WI38 (cell line): Measurements from ENCODE around the gene MARK1.

Experiments used
- H3K4me3 ChIP-seq: 2 replicates; pipeline ENCODE4 v1.5.1; 2011; ENCODE audit warnings: low read depth, mild to moderate bottlenecking, control low read depth, low read length
- CTCF ChIP-seq: IDR thresholded peaks from 2 replicates; pipeline ENCODE4 v1.5.1; 2012; ENCODE audit warnings: low read depth, mild to moderate bottlenecking, control low read depth, low read length

MARK1 gene

DNA sequence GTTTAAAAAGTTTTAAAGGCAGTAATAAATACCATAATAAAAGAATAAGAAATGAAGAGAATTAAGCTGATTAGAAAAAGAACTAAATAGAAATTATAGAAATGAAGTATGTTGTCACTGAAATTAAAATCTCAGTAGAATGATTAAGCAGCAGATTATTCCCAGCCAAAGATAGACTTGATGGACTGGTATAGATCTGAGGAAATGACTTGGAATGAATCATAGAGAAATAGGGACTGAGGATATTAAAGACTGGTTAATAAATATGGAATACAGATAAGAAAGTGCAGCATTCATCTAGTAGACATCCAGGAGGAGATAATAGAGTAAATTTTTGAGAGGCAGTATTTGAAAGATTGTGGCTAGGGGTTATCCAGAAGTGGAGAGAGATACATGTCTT is 28.7 kb downstream of the MARK1 start:
- TF ChIP-seq CTCF, result no peak
- H3K4me3 ChIP-seq, result no peak overlapping the region

GRCh38 chr1:220563564-220563963 is 35.6 kb downstream of the MARK1 start:
- TF ChIP-seq CTCF, result no peak
- H3K4me3 ChIP-seq, result no peak overlapping the region

- no peak for TF ChIP-seq CTCF
- H3K4me3 ChIP-seq, result no peak overlapping the region
Measured at GRCh38 chr1:220564216-220564615, 36.3 kb downstream of the MARK1 start.

- TF ChIP-seq CTCF, result no peak
Measured at GRCh38 chr1:220565670-220566069, 37.7 kb downstream of the MARK1 start.

DNA sequence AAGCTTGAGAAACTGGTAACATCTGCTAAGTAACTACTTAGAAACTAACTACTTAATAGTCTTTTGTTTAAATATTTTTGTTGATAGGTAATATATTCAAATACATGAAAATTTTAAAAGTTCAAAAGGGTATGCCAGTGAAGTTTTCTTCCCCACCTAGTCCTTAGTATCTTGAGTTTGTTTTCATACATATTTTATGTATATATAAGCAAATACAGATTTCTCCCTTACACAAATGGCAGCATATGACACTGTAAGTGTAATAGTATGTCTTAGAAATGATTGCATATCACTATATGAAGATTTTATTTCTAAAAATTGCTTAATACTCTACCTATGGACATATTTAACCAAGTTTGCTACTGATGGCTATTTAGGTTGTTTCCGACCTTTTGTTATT is 38.9 kb downstream of the MARK1 start:
- no peak overlapping the region for H3K4me3 ChIP-seq
- TF ChIP-seq CTCF, result no peak

More at GRCh38 chr1:220565670-220566069, 37.7 kb downstream of the MARK1 start:
- no peak overlapping the region for H3K4me3 ChIP-seq

GRCh38 chr1:220572416-220572815 is 44.5 kb downstream of the MARK1 start:
- no peak overlapping the region for H3K4me3 ChIP-seq
- no peak for TF ChIP-seq CTCF

DNA sequence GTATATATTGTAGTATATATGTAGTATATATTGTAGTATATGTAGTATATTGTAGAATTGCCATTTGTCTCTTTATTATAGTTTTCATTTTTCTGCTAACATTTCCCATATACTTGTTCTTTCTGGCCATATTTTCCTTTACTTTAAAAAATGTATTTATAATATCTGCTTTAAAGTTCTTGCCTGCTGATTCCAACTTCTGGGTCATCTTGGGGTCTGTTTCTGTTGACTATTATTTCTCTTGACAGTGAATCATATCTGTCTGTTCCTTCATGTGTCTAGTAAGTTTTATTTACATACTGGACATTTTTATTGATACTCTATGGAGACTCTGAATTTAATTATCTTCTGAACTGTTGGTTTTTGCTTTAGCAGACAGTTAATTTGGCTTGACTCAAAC is 45.9 kb downstream of the MARK1 start:
- no peak overlapping the region for H3K4me3 ChIP-seq
- no peak for TF ChIP-seq CTCF
